ENCODE results near the gene GFOD2.

GFOD2 gene

DNA sequence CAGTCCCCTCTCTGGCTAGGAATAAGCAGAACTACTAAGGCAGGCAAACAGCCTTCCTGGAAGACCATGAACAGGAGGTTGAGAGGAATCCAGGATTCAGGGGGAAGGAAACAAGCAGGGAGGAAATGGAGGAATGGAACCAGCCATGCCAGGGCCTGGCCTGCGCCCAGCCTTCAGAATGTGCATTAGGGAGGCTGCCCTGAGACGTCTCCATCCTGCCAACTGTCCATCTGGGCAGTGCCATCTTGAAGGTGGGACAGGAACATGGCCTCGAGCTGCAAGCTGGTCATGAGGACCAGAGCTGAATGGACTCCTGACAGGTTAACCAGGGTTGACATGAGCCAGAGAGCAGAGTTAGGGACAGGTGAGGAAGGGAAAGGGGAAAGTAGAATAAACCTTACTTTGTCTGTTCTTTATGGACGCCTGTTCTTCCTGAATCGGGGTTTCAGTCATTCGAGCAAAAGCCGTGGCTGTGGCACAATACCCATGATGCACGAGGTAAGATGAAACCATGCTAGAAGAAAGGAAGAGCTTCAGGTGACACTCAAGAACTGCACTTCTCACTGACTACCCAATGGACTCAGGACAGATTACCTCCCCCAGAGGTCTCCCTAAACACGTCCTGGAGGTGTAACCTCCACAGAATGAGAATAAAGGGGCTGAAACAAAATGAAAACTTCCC lies 12.1 kb upstream of the GFOD2 start:
- DNase-seq: no peak

GRCh38 chr16:67730326-67730725 lies 11.2 kb upstream of the GFOD2 start:
- no peak for DNase-seq

DNA sequence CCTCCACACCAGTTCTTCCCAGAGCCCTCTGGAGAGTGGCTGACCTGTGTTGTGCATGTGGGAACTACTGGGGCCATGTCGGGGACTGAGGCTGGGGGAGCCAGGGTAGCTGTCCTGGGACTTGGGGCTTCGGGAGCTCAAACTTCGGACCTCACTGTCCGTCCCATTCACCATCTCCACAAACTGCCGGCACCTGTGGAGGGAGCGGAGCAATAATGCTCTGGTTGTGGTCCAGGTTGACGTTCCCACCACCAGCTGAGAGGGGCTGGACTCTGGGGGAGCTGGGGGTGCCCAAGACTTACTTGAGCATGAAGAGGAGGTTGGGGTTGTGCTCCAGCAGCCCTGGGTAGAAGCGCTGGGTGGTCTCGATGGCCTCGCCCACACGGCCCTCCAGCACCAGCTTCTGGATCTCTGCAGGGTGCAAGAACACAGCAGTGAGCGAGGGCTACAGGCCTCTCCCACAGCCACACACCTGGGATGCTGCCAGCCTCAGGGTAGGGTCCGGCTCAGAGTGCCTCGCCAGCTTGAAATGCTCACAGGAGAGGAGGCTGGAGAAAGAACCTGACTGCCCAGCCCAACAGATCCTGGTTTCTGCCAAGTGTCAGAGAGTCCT lies 10.6 kb upstream of the GFOD2 start:
- no peak for DNase-seq

DNA sequence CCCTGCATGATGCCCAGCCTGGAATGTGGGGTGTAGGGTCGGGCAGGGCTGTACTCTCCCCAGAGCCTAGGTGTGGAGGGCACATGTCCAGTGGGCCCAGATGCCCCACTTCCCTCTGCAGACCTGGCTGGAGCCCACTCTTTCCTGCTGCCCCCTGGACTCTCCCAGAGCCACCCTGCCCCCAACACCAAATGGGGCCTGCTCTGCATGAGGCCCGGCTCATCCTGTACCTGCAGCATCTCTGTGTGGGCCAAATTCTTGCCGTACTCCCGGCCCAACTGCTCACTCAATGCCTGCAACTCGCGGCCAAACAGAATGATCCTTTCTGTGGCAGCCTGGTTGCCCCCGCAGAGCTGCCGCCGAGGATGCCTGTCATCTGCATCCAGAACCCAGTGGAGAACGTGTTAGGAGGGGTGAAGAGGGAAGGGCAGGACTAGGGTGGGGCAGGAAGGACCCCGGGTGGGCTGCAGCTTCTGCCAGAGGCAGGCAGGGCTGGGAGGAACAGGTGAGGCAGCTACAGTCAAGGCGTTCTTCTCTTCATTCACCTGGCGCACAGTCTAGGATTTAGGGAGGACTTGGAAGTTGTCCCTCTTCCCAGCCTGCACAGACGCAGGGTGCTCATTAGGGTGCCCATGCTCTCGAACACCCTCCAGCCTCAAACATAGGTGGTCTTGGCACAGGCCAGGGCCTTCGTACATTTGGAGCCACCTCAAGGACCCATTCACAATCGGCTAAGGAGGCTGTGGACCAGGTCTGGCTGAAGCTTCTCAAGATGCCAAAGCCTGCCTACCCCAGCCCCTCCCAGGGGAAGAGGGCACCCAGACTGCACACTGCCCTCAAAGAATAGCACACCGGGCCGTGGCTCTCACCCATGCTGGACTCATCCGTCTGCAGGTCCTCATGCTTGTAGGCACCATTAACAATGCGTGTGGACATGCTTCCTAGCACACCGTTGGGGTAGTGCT lies 8.7 kb upstream of the GFOD2 start:
- DNase-seq: no peak

DNA sequence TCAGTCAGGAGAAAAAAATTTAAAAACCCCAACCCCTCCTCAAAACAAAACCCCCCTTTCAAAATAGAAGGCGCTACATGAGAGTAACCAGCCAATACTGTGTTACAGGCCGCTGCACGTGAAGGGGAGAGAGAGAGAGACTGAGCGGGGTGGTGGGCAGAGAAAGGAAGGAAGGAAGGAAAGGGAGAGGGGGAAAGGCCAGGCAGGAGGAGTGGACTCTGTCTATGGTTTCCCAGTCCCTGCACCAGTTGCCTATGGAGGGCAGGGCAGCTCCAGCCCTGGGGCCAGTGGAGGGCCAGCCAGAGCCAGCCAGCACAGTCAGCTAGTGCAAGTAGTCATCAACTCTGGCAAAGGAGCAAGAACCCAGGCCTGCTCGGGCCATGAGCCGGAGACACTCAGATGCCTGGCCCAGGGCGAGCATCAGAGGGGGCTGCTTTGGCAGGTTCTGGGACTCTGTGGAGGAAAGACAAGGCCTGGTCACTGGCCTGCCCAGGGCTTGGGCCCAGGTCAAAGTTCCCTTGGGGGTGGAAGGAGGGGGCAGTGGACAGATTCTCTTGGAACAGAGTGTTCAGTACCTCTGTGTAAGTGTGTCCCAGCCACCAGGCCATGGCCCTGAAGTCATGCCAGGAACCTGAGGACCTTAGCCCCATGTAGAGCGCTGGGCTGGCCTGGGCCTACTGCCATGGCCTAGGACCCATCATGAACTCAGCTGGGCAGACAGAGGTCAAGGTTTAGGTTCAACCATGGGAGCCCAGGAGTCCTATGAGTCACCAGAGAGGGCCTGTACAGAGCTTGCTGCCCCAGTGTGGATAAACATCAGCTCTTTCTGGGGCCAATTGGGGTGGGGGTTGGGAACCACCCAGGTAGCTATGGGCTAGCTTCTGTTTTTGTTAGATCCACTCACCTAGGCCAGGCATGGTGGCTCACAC lies 7.3 kb upstream of the GFOD2 start:
- no peak for DNase-seq

DNA sequence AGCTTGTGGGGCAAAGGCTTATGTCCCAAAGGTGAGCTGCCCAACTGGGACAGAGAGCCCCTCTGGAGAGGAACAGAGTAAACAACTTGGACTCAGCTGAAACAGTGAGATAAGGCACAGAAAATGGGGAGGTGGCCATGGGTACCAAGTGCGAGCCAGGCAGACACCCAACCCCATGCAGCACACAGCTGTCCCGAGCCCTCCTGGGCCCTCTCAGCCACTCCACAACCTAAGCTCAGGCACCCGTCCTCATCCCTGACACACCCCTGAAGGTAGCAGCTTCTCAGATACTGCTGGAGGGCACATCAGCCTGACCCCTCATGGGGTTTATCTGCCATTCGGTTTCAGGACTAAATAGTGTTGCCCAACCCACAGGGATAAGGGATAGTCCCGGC lies 4.8 kb upstream of the GFOD2 start:
- no peak for DNase-seq

- DNase-seq: no peak
These were observed 4.2 kb upstream of the GFOD2 start for GRCh38 chr16:67723151-67723910.

DNA sequence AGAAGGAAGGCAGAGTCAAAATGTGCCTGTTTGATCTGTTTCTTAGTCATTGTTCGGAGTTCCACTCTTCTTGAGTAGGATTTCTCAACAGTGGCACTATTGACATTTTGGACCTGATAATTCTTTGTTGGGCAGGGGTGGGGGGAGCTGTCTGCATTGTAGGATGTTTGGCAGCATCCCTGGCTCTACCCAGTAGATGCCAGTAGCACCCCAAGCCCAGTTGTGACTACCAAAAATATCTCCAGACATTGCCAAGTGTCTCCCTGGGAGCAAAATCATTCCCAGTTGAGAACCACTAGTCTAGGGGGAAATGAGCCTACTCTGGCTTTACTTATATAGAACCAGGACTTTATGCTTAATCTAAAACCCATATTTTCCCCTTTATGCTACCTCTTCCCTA lies 1.1 kb upstream of the GFOD2 start:
- DNase-seq: no peak

- peak; percentile 19 for DNase-seq
These were observed 645 bp upstream of the GFOD2 start for GRCh38 chr16:67719778-67720144.

- no peak for DNase-seq
These were observed 458 bp downstream of the GFOD2 start for GRCh38 chr16:67718668-67719047.

DNA sequence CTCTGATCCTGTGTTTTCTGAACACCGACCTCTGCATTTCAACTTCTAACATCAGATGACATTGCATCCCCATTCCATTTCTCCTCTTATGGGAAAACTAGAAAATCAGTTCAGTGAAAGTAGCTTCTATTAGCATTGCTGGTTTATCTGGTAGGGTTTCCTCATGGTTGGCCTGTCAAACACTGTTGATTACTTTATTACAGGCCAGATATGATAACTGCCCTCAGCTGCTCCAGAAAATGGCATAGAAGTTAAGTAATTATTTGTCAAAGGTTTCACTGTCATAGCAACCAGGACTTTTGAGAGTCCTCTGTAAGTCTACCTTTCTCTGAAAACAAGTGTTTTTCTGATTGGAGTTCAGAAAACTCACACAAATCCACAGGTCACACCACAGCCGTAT lies 3.0 kb downstream of the GFOD2 start:
- no peak for DNase-seq

DNA sequence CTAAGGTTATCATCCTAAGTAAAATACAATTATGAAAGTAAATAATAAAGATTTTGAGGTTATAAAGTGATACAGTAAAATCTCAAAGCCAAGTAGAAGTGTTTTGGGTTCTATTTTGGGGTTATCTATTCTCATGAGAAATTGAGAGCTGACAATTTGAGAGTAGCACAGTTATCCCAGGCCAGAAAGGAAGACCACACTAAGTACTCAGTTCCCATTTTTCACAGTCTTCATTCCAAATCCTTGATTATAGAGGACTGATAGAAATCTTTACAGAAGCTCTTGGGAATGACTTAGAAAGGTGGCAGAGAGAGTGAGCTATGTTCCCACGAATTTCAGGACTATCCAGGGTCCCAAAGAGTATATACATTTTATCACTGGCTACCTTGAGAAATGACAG lies 4.6 kb downstream of the GFOD2 start:
- no peak for DNase-seq

DNA sequence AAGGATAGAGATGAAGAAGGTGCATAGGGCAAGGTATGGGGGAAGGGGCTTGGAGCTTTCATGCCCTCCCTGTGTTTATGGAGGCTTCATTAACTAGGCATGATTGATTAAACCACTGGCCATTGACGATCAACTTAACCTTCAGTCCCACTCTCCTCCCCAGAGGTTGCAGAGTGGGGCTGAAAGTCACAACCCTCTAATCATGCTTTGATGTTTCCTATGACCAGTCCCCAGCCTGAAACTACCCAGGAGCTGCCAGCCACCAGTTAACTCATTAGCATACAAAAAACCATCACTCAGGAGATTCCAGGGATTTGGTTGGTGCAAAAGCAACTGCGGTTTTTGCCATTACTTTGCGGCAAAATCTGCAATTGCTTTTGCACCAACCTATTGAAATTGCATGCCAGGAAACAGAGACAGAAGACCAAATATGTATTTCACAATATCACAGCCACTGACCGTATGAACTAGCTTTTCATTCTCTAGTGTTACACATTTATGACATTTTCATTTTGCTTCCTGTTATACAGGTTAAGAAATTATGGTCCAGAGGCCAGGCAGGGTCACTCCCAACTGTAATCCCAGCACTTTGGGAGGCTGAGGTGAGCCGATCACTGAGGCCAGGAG lies 5.4 kb downstream of the GFOD2 start:
- DNase-seq: no peak

DNA sequence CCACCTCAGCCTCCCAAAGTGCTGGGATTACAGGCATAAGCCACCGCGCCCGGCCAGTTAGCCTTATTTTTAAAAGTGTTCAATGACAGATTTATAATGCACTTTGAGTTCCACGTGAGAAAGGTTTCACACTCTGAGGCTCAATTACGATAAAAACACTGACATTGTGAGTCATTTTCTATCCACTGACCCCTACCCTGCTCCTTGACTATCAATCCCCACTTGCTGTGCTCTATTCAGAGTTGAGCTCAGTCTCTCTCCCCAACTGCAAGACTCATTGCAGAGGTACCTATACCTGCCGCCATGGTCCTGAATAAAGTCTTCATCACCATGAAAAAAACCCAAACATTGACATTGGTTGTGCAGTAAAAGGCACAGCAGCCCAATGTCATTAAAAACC lies 8.5 kb downstream of the GFOD2 start:
- no peak for DNase-seq

GRCh38 chr16:67709050-67709449 lies 10.1 kb downstream of the GFOD2 start:
- DNase-seq: no peak

GRCh38 chr16:67708368-67708771 lies 10.7 kb downstream of the GFOD2 start:
- DNase-seq: no peak

- DNase-seq: no peak
These were observed 11.3 kb downstream of the GFOD2 start for GRCh38 chr16:67707790-67708189.

- no peak for DNase-seq
These were observed 11.9 kb downstream of the GFOD2 start for GRCh38 chr16:67707210-67707609.

DNA sequence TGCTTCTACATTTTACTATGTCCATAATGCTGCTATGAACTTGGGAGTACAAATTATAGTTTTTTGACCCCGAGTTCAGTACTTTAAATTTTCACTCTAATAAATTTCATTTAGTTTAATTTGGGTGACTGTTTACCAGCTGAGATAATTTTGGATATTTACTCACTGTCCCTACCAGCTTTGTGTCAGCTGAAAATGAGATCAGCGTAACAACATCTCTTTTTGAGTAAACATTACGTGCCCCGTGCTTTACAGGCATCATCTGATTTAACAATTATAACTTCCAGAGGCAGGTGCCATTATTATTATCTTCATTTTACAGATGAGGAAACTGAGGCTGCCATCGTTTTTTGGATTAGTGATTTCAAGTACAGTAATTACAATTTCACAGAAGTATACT lies 15.0 kb downstream of the GFOD2 start:
- no peak for DNase-seq

DNA sequence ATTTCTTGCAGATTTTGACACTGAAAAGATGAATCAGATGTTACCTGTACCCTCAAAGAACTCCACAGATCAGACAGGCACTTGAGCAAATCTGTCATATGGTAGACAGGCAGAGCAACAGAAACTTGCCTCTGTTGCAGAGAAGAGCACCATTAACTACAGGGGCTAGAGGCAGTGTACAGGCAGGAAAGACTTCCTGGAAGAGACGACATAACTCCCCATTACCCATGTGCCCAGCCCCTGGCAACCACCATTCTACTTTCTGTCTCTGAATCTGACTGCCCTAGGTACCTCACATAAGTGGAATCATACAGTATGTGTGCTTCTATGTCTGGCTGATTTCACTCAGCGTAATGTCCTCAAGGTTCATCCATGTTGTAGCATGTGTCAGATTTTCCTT lies 15.5 kb downstream of the GFOD2 start:
- no peak for DNase-seq

DNA sequence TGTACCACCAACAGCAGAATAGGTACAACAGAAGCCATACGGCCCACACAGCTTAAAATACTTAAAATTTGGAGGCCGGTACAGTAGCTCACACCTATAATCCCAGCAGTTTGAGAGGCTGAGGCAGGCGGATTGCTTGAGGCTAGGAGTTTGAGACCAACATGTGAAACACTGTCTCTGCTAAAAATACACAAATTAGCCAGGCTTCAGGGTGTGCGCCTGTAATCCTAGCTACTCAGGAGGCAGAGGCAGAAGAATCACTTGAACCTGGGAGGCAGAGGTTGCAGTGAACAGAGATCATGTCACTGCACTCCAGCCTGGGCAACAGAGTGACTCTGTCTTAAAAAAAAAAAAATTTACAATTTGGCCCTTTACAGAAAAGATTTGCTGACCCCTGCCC lies 17.0 kb downstream of the GFOD2 start:
- no peak for DNase-seq

DNA sequence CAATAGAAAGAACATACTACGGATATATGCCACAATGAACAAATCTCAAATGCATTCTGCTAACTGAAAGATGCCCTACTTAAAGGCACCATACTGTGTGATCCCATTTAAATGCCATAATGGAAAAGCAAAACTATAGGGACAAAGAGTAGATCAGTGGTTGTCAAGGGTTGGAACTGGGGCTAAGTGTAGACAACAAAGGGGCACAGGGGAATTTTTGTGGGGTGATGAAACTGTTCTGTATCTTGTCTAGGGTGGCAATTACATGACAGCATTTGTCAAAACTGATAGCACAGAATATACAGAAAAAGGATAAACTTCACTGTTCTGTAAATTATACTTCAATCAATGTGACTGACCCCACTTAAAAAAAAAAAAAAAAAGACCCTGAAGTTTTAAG lies 17.7 kb downstream of the GFOD2 start:
- no peak for DNase-seq

Measured in NCI-H1105 (cell line).